Left ventricle myocardium inferior (tissue), 1 donor: ENCODE measurements around the gene COL23A1. TPM values are rescaled to one million over a fixed set of nuclear protein-coding genes. Genes with fewer than 3 reads are reported as not detected.
A peak's percentile ranks its signal among the peaks of the same experiment; 100 is the strongest.

Source experiments
- DNase-seq: peaks from one replicate; pipeline ENCODE4 v3.0.0-alpha.2; 2020
- H3K27ac ChIP-seq: fragments of 200-600 bp; replicated peaks from 2 replicates; pipeline ENCODE4 v1.8.0; 2021
- H3K27me3 ChIP-seq: fragments of 200-600 bp; 2 replicates; pipeline ENCODE4 v1.8.0; 2021; ENCODE audit warnings: low read depth
- H3K36me3 ChIP-seq: fragments of 200-600 bp; 2 replicates; pipeline ENCODE4 v1.8.0; 2021
- H3K4me1 ChIP-seq: fragments of 200-600 bp; 2 replicates; pipeline ENCODE4 v1.8.0; 2021
- H3K4me3 ChIP-seq: fragments of 200-600 bp; 2 replicates; pipeline ENCODE4 v1.8.0; 2021; ENCODE audit warnings: mild to moderate bottlenecking, moderate library complexity
- H3K9me3 ChIP-seq: fragments of 200-600 bp; replicated peaks from 2 replicates; pipeline ENCODE4 v1.8.0; 2021
- CTCF ChIP-seq: fragments of 200-600 bp; IDR thresholded peaks from 2 replicates; pipeline ENCODE4 v1.8.0; 2021; ENCODE audit warnings: antibody characterized with exemption, mild to moderate bottlenecking, borderline replicate concordance
- intact Hi-C: fragments of 100-400 bp; cut with micrococcal nuclease; formaldehyde crosslinking; loops from one replicate; pipeline ENCODE4 v1.11.0; 2022
- total RNA-seq: library from RNA; stranded (reverse); fragmentation: NEBNext Ultra II Directional; extraction: Animal tissue kit (Norgen Biotek cat#: 25700); gene quantifications from one replicate; pipeline ENCODE4 v1.2.1, GENCODE V29; 2021
- donor health status: DM: no; HTN: yes; CAD: no; lungs with severe emphysema.

Gene COL23A1
- total RNA-seq, 1 donor from 2014 or later = 27.4 TPM

GRCh38 chr5:178577944-178578343 lies 12.2 kb downstream of the COL23A1 start:
- Histone ChIP-seq H3K36me3 (no peaks in the 10 kb centered on the region), H3K9me3 (peaks cover under 1% of the 10 kb centered on the region), H3K27ac (no peak overlapping the region), H3K27me3 (peaks cover 41% of the 10 kb centered on the region), H3K4me1 (peaks cover 8% of the 10 kb centered on the region), H3K4me3 (no peak overlapping the region)
- intact Hi-C loops = no loop called here
- DNase-seq = no peak
- TF ChIP-seq CTCF = no peak

GRCh38 chr5:178577376-178577839 lies 12.8 kb downstream of the COL23A1 start:
- peaks cover 41% of the 10 kb centered on the region for H3K27me3 ChIP-seq
- no peak for DNase-seq
- TF ChIP-seq CTCF = no peak
- H3K36me3 ChIP-seq = no peaks in the 10 kb centered on the region
- peaks cover 8% of the 10 kb centered on the region for H3K4me1 ChIP-seq
- H3K9me3 ChIP-seq = peaks cover 6% of the 10 kb centered on the region
- intact Hi-C loops = no loop called here
- no peak overlapping the region for H3K27ac ChIP-seq
- no peak overlapping the region for H3K4me3 ChIP-seq

GRCh38 chr5:178576591-178577351 lies 13.4 kb downstream of the COL23A1 start:
- peak overlapping the region; percentile 56 for H3K4me3 ChIP-seq
- intact Hi-C loops = no loop called here
- H3K9me3 ChIP-seq = peaks cover 7% of the 10 kb centered on the region
- peaks cover 8% of the 10 kb centered on the region for H3K4me1 ChIP-seq
- DNase-seq = no peak
- H3K36me3 ChIP-seq = no peaks in the 10 kb centered on the region
- H3K27ac ChIP-seq = no peak overlapping the region
- no peak for TF ChIP-seq CTCF
- peaks cover 41% of the 10 kb centered on the region for H3K27me3 ChIP-seq

GRCh38 chr5:178573216-178573615 lies 17.0 kb downstream of the COL23A1 start:
- no peaks in the 10 kb centered on the region for H3K36me3 ChIP-seq
- peak; percentile 60 for DNase-seq
- H3K4me1 ChIP-seq = peaks cover 8% of the 10 kb centered on the region
- H3K27me3 ChIP-seq = peaks cover 36% of the 10 kb centered on the region
- TF ChIP-seq CTCF = no peak
- H3K27ac ChIP-seq = peak overlapping the region; percentile 54
- intact Hi-C loops = no loop called here
- peaks cover 7% of the 10 kb centered on the region for H3K9me3 ChIP-seq
- no peak overlapping the region for H3K4me3 ChIP-seq

GRCh38 chr5:178572617-178573016 lies 17.6 kb downstream of the COL23A1 start:
- Histone ChIP-seq H3K4me1 (peaks cover 8% of the 10 kb centered on the region), H3K27ac (peak overlapping the region; percentile 54), H3K36me3 (no peaks in the 10 kb centered on the region), H3K9me3 (peaks cover 7% of the 10 kb centered on the region), H3K27me3 (peaks cover 31% of the 10 kb centered on the region), H3K4me3 (no peak overlapping the region)
- no peak for DNase-seq
- intact Hi-C loops = no loop called here
- TF ChIP-seq CTCF = no peak
